ENCODE measurements around the gene CTU1. TPM values are rescaled to one million over a fixed set of nuclear protein-coding genes. Genes with fewer than 3 reads are reported as not detected.

CTU1 gene
- total and polyA plus RNA-seq, 8 donors, result 1.6 to 9.9 (median 2.6) TPM

DNA sequence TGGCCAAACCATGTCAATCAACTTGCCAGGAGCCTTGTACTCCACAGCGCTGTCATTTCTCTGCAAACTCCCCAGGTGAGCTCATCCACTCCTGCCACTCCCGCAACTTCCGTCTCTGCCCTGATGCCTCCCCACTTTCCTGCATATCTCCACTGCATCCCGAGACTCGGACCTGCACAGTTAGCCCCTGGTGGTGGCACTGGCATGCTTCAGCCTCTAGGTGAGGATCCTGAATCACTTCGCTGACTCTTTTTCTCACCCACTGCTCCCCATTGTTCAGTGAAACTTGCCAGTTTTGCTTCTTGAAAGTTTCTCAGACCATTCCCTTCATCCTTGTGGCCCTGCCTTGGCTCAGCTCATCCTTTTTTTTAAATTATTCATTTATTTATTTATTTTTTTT is 3.4 kb upstream of the CTU1 start:
- intact Hi-C loops (cut with DNase I), result no loop called here
- Histone ChIP-seq H3K4me3 (no peak overlapping the region), H3K27ac (no peak overlapping the region), H3K36me3 (no peaks in the 10 kb centered on the region), H3K27me3 (no peaks in the 10 kb centered on the region), H3K4me1 (peaks cover 9 to 71% of the 10 kb centered on the region in 2 donors), H3K9me3 (no peaks in the 10 kb centered on the region)
- no peak for DNase-seq
- TF ChIP-seq, protein P1, sequence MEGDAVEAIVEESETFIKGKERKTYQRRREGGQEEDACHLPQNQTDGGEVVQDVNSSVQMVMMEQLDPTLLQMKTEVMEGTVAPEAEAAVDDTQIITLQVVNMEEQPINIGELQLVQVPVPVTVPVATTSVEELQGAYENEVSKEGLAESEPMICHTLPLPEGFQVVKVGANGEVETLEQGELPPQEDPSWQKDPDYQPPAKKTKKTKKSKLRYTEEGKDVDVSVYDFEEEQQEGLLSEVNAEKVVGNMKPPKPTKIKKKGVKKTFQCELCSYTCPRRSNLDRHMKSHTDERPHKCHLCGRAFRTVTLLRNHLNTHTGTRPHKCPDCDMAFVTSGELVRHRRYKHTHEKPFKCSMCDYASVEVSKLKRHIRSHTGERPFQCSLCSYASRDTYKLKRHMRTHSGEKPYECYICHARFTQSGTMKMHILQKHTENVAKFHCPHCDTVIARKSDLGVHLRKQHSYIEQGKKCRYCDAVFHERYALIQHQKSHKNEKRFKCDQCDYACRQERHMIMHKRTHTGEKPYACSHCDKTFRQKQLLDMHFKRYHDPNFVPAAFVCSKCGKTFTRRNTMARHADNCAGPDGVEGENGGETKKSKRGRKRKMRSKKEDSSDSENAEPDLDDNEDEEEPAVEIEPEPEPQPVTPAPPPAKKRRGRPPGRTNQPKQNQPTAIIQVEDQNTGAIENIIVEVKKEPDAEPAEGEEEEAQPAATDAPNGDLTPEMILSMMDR (IDR thresholded peaks at IDR 0.05), result no peak
- ATAC-seq, result no peak

DNA sequence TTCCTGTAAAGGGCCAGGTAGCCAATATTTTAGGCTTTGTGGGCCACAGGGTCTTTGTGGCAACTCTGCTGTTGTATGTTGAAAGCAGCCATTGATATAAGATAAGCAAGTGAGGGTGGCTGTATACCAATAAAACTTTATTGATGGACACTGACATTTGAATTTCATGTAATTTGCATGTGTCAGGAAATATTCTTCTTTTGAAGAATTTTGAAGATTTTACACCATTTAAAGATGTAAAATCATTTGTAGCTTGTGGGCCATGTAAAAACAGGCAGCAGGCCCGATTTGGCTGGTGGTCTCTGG is 2.4 kb upstream of the CTU1 start:
- Histone ChIP-seq H3K9me3 (no peaks in the 10 kb centered on the region), H3K4me3 (no peak overlapping the region), H3K27me3 (no peaks in the 10 kb centered on the region), H3K27ac (no peak overlapping the region), H3K36me3 (no peaks in the 10 kb centered on the region), H3K4me1 (peaks cover 9 to 73% of the 10 kb centered on the region in 2 donors)
- TF ChIP-seq, protein P1 (IDR thresholded peaks at IDR 0.05), result no peak
- intact Hi-C loops (cut with DNase I), result no loop called here
- DNase-seq (peak in 1 of 4 donors; percentile 2), ATAC-seq (no peak)

DNA sequence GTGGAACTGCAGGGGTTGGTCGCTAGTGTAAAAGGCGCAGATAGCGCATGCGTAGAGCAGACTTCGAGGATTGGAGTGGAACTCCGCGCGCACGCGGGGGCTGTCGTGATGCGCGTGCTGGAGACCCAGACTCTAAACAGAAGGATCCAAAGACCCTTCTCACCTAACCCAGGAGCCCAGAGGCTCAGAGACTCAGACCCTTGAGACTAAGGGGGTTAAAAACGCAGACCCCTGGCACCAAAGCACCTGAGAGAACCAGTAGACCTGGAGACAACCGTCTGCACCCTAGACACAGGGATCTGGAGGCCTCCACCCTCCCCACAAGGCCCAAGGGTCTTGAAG is 567 bp upstream of the CTU1 start:
- DNase-seq (no peak), ATAC-seq (peak; percentile 56)
- Histone ChIP-seq H3K9me3 (no peaks in the 10 kb centered on the region), H3K27ac (peak overlapping the region in 1 of 2 donors; percentile 86), H3K4me3 (peak overlapping the region; percentile 55 to 81), H3K36me3 (peaks cover 0 to 12% of the 10 kb centered on the region in 2 donors), H3K4me1 (peaks cover 9 to 62% of the 10 kb centered on the region in 2 donors), H3K27me3 (no peaks in the 10 kb centered on the region)
- TF ChIP-seq, protein P1 (IDR thresholded peaks at IDR 0.05), result no peak
- intact Hi-C loops (cut with DNase I), result no loop called here

DNA sequence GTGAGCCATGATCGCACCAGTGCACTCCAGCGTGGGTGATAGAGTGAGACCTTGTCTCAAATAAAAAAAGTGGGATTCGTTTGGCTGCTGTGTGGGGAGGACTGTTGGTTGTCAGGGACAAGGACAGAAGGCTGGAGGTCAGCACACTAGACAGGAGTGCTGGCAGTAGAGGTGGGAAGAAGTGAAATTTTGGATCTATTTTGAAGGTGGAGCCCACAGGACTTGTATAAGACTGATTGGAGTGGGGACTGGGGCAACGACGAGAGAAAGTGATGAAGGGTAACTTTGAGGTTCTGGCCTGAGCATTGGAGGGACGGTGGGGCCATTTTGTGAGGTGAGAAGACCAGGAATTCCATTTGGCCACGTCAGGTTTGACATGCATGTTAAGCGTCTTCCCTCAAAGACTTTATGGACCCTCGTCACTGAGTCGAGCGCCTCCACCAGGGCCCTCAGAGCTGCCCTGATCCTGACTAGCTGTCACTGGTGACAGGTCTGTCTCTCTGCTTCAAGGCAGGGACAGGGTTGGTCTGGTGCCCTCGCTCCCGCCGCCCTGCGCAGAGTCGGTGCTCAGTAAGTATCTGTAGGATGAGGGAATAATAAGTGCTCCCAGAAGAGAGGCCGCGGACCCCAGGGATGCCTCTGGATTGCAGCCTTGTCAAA is 673 bp downstream of the CTU1 start:
- intact Hi-C loops (cut with DNase I), result no loop called here
- DNase-seq, result no peak
- Histone ChIP-seq H3K4me3 (peak overlapping the region; percentile 55 to 81), H3K27me3 (no peaks in the 10 kb centered on the region), H3K9me3 (no peaks in the 10 kb centered on the region), H3K27ac (peak overlapping the region in 1 of 2 donors; percentile 86), H3K36me3 (peaks cover 0 to 25% of the 10 kb centered on the region in 2 donors), H3K4me1 (peaks cover 9 to 50% of the 10 kb centered on the region in 2 donors)
- ATAC-seq, result peak; percentile 5
- TF ChIP-seq, protein P1 (IDR thresholded peaks at IDR 0.05), result no peak

DNA sequence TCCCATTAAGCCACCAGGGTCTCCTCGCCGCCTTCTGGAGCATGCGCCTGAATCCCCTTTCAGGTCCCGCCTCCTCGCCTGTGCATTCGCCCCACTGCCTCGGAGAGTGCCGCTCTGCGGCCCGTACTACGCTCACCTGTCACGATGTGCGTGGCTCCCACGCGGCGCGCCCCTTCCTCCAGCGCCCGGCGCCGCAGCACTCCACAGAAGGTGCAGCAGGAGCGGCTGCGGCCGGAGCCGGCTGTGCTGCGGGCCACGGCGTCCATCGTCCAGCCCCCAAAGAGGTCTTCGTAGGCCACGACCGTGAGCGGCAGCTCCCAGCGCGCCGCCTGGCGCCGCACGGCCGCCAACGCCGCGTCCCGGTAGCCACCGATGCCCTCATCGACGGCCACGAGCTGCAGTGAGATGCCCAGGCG is 4.3 kb downstream of the CTU1 start:
- Histone ChIP-seq H3K4me1 (peaks cover 9 to 37% of the 10 kb centered on the region in 2 donors), H3K27me3 (no peaks in the 10 kb centered on the region), H3K4me3 (no peak overlapping the region), H3K27ac (no peak overlapping the region), H3K36me3 (peaks cover 0 to 56% of the 10 kb centered on the region in 2 donors), H3K9me3 (no peaks in the 10 kb centered on the region)
- TF ChIP-seq, protein P1 (IDR thresholded peaks at IDR 0.05), result no peak
- no peak for ATAC-seq
- intact Hi-C loops (cut with DNase I), result no loop called here
- no peak for DNase-seq

Measured in left lung (tissue), 10 donors.